GM12878 (cell line): ENCODE data around the gene EXOC4. TPM values are rescaled to one million over a fixed set of nuclear protein-coding genes. Genes with fewer than 3 reads are reported as not detected.

Experiments used
- ATAC-seq: fragments of 200-7000 bp; cut with Tn5 transposase; 3 replicates; pipeline ENCODE4 v1.9.1; 2020; ENCODE audit warnings: mild to moderate bottlenecking, moderate library complexity
- BruUV-seq: library from RNA; stranded (reverse); fragments of 400-500 nt; replicated peaks from 2 replicates; lab custom pipeline; 2021; lab: Mats Ljungman, UMichigan
- CTCF ChIA-PET: fragments of 300-600 bp; sonication (Branson Sonifier 250); formaldehyde crosslinking; extraction: SDS; loops from one replicate; lab custom pipeline; 2021; ENCODE audit warnings: inconsistent platforms; lab: Yijun Ruan, JAX
- POLR2A ChIA-PET: fragments of 350-600 bp; formaldehyde crosslinking; extraction: SDS; loops from one replicate; lab custom pipeline; 2021; ENCODE audit warnings: inconsistent platforms; lab: Charles Lee
- RAD21 ChIA-PET: fragments of 300-600 bp; sonication (Branson Sonifier 250); formaldehyde crosslinking; loops from one replicate; lab custom pipeline; 2023; ENCODE audit warnings: antibody characterized with exemption; ENCODE audit not compliant: unreplicated experiment; lab: Charles Lee
- SMC1A ChIA-PET: fragments of 300-600 bp; sonication (Branson Sonifier 250); formaldehyde crosslinking; loops from one replicate; lab custom pipeline; 2023; ENCODE audit not compliant: unreplicated experiment, uncharacterized antibody; lab: Charles Lee
- DNase-seq: peaks from one replicate; pipeline ENCODE4 v3.0.0-alpha.2; 2011; ENCODE audit warnings: low read depth, low spot score
- FAIRE-seq: peaks from 3 replicates; lab custom pipeline; 2011; peaks lifted over from hg19 to GRCh38; lab: Jason Lieb, UNC
- H2AFZ ChIP-seq: 2 replicates; pipeline ENCODE4 v1.6.0; 2011; ENCODE audit warnings: low read depth, low read length, control low read depth; ENCODE audit not compliant: control insufficient read depth
- H3K27ac ChIP-seq: 2 replicates; pipeline ENCODE4 v1.5.1; 2011; ENCODE audit warnings: control low read depth; ENCODE audit not compliant: control insufficient read depth, insufficient read depth
- H3K27me3 ChIP-seq, 2 experiments: replicated peaks in 1 of 2; 2 replicates each; pipeline versions ENCODE4 v1.6.0 to v1.6.1; 2011; ENCODE audit warnings: low read length in 1 of 2; ENCODE audit not compliant: control insufficient read depth in 2 of 2, insufficient read depth in 2 of 2
- H3K36me3 ChIP-seq, 2 experiments: 2 replicates each; pipeline ENCODE4 v1.5.1; 2011; ENCODE audit warnings: low read length in 1 of 2; ENCODE audit not compliant: control insufficient read depth in 2 of 2, insufficient read depth in 2 of 2
- H3K4me1 ChIP-seq: 2 replicates; pipeline ENCODE4 v1.6.1; 2011; ENCODE audit warnings: mild to moderate bottlenecking, low read length, moderate library complexity, mixed read lengths; ENCODE audit not compliant: control insufficient read depth, insufficient read depth
- H3K4me2 ChIP-seq: 2 replicates; pipeline ENCODE4 v1.6.0; 2011; ENCODE audit warnings: control low read depth; ENCODE audit not compliant: control insufficient read depth, insufficient read depth
- H3K4me3 ChIP-seq: fragments of 200-600 bp; sonication (generic); 2 replicates; pipeline ENCODE4 v1.5.1; 2016
- H3K79me2 ChIP-seq: 2 replicates; pipeline ENCODE4 v1.6.0; 2011; ENCODE audit warnings: low read length; ENCODE audit not compliant: control insufficient read depth, insufficient read depth
- H3K9ac ChIP-seq: 2 replicates; pipeline ENCODE4 v1.8.0; 2011; ENCODE audit warnings: low read length, control low read depth, mixed read lengths; ENCODE audit not compliant: control insufficient read depth, insufficient read depth
- H3K9me3 ChIP-seq: replicated peaks from 3 replicates; pipeline ENCODE4 v1.5.1; 2011; ENCODE audit warnings: mild to moderate bottlenecking, low read length; ENCODE audit not compliant: control insufficient read depth, insufficient read depth
- H4K20me1 ChIP-seq: 2 replicates; pipeline ENCODE4 v1.6.0; 2011; ENCODE audit not compliant: control insufficient read depth, insufficient read depth
- BCLAF1 ChIP-seq: fragments of 450-650 bp; IDR thresholded peaks from 2 replicates; pipeline ENCODE4 v1.6.1; 2017; ENCODE audit warnings: antibody characterized with exemption, mild to moderate bottlenecking, moderate library complexity
- CBFB ChIP-seq: IDR thresholded peaks from 2 replicates; pipeline ENCODE4 v1.6.1; 2016; ENCODE audit warnings: antibody characterized with exemption, low read depth
- CBX5 ChIP-seq: sonication (generic); IDR thresholded peaks from 2 replicates; pipeline ENCODE4 v1.6.1; 2016; ENCODE audit warnings: low read depth, moderate library complexity, mild to moderate bottlenecking, inconsistent platforms
- CHD4 ChIP-seq: fragments of 200-600 bp; sonication (generic); IDR thresholded peaks from 2 replicates; pipeline ENCODE4 v1.6.1; 2016; ENCODE audit warnings: mild to moderate bottlenecking
- CREB1 ChIP-seq: IDR thresholded peaks from 2 replicates; pipeline ENCODE4 v1.6.1; 2012; ENCODE audit warnings: low read depth, mild to moderate bottlenecking, inconsistent platforms
- ETV6 ChIP-seq, 2 experiments: fragments of 450-650 bp in 1 of 2; IDR thresholded peaks in 1 of 2; conservative IDR thresholded peaks in 1 of 2; 2 replicates each; pipeline ENCODE4 v1.6.1; 2014; ENCODE audit warnings: antibody characterized with exemption in 1 of 2, borderline replicate concordance in 1 of 2, low read depth in 1 of 2, mild to moderate bottlenecking in 1 of 2, moderate library complexity in 1 of 2
- FOXM1 ChIP-seq: IDR thresholded peaks from 2 replicates; pipeline ENCODE4 v1.6.1; 2012; ENCODE audit warnings: low read depth, mild to moderate bottlenecking, inconsistent platforms, low read length, moderate library complexity
- HDAC2 ChIP-seq: fragments of 200-600 bp; sonication (generic); IDR thresholded peaks from 2 replicates; pipeline ENCODE4 v1.6.1; 2017
- IKZF2 ChIP-seq, 2 experiments: fragments of 450-650 bp; IDR thresholded peaks; 2 replicates each; pipeline ENCODE4 v1.6.1; 2017; ENCODE audit warnings: mild to moderate bottlenecking in 2 of 2, moderate library complexity in 2 of 2
- MEF2A ChIP-seq: IDR thresholded peaks from 2 replicates; pipeline ENCODE4 v1.6.1; 2011; ENCODE audit warnings: low read depth, mild to moderate bottlenecking, low read length, moderate library complexity; ENCODE audit not compliant: insufficient read depth
- PML ChIP-seq: IDR thresholded peaks from 2 replicates; pipeline ENCODE4 v1.6.1; 2012; ENCODE audit warnings: low read length, inconsistent platforms
- SMAD1 ChIP-seq: fragments of 450-650 bp; IDR thresholded peaks from 2 replicates; pipeline ENCODE4 v1.6.1; 2018; ENCODE audit warnings: mild to moderate bottlenecking, low read depth; ENCODE audit not compliant: partially characterized antibody
- SP1 ChIP-seq: IDR thresholded peaks from one replicate; pipeline ENCODE4 v1.6.1; 2011; ENCODE audit warnings: low read depth, low read length
- ZNF687 ChIP-seq: fragments of 450-650 bp; IDR thresholded peaks from 2 replicates; pipeline ENCODE4 v1.6.1; 2017; ENCODE audit warnings: mild to moderate bottlenecking, moderate library complexity
- ZZZ3 ChIP-seq: IDR thresholded peaks from 2 replicates; pipeline ENCODE4 v1.6.1; 2011; ENCODE audit warnings: low read depth; ENCODE audit not compliant: control insufficient read depth, insufficient read length
- WGBS: methylation state at CpG from one replicate; pipeline ENCODE4 v1.1.6; 2016; ENCODE audit warnings: low lambda C conversion rate; ENCODE audit not compliant: insufficient replicate concordance, insufficient coverage; ENCODE audit errors: missing lambda C conversion rate; 5-methylcytosine and 5-hydroxymethylcytosine counted together
- in situ Hi-C: fragments of 300-500 bp; cut with MboI; formaldehyde crosslinking; loops from 9 replicates; pipeline ENCODE4 v1.14.3; 2018; ENCODE audit warnings: mixed read lengths
- intact Hi-C: fragments of 100-400 bp; cut with micrococcal nuclease; formaldehyde crosslinking; loops from one replicate; pipeline ENCODE4 v1.14.2; 2022; ENCODE audit not compliant: unreplicated experiment
- polyA plus RNA-seq, 11 experiments: library from polyadenylated mRNA; depleted of rRNA in 4 of 11; unstranded in 6 of 11; stranded (reverse) in 5 of 11; fragments of >200 nt; fragmentation: Nextera tagmentation in 4 of 11; fragmentation: Illumina TruSeq in 1 of 11; extraction: Ambion mirVana in 4 of 11; extraction: Trizol in 1 of 11; gene quantifications; 1 replicate in 1 of 11; 2 replicates in 10 of 11; pipeline versions ENCODE4 v1.2.1 to v1.2.3, GENCODE V29; 2011 to 2016; ENCODE audit warnings: inconsistent platforms in 2 of 11, missing spikeins in 2 of 11, low read depth in 1 of 11
- total RNA-seq, 4 experiments: library from RNA; depleted of rRNA in 3 of 4; stranded (reverse); fragments of >200 nt in 3 of 4; fragmentation: Illumina TruSeq in 1 of 4; extraction: Trizol in 1 of 4; gene quantifications; 2 replicates each; pipeline versions ENCODE4 v1.2.1 to v1.2.3, GENCODE V29; 2013 to 2021

EXOC4 gene
- total and polyA plus RNA-seq, 10 of the 15 experiments (the other 5 are each of a cell fraction or from before 2014, with no cell fraction given): 13.2 to 44.5 (median 29.6) TPM

- no peak for FAIRE-seq
- H3K4me2 ChIP-seq: no peak overlapping the region
- H3K27ac ChIP-seq: no peak overlapping the region
- H3K27me3 ChIP-seq: no peaks in the 10 kb centered on the region
- H4K20me1 ChIP-seq: no peaks in the 10 kb centered on the region
- no TSS peak for BruUV-seq
- ATAC-seq: no peak
- no peaks in the 10 kb centered on the region for H3K4me1 ChIP-seq
- intact Hi-C loops (no loop called here), in situ Hi-C loops (no loop called here)
- ChIA-PET SMC1A (interaction anchor here (0.6 to 1.2 kb wide), 4 partner anchors 13 to 58 kb away, joined by 3 to 5 read pairs (median 4); no protein-coding TSS in a partner anchor), CTCF (no interaction called here), RAD21 (no interaction called here), POLR2A (interaction anchor here (1.0 kb wide), 1 partner anchor 13 kb away, joined by 3 read pairs; no protein-coding TSS in a partner anchor)
- no peaks in the 10 kb centered on the region for H3K79me2 ChIP-seq
- H3K9me3 ChIP-seq: no peaks in the 10 kb centered on the region
- no peak for DNase-seq
- H2AFZ ChIP-seq: no peak overlapping the region
- H3K4me3 ChIP-seq: no peak overlapping the region
- H3K9ac ChIP-seq: no peak overlapping the region
- no peaks in the 10 kb centered on the region for H3K36me3 ChIP-seq
- WGBS: 66% methylated on average over 7 of the region's 7 CpGs
- no peak for TF ChIP-seq CHD4
- TF ChIP-seq ZZZ3: no peak
- TF ChIP-seq PML: no peak
- no peak for TF ChIP-seq CBX5
- no peak for TF ChIP-seq HDAC2
- TF ChIP-seq ZNF687: no peak
- TF ChIP-seq CBFB: no peak
- TF ChIP-seq SMAD1: no peak
- no peak for TF ChIP-seq SP1
- TF ChIP-seq MEF2A: no peak
- TF ChIP-seq FOXM1: no peak
- TF ChIP-seq ETV6 (conservative IDR thresholded peaks at IDR 0.05 in 1 of 2, IDR thresholded peaks at IDR 0.05 in 1 of 2; ENCODE audit: borderline replicate concordance in 1 of 2, low read depth in 1 of 2): no peak
- no peak for TF ChIP-seq IKZF2 (IDR thresholded peaks at IDR 0.05)
- no peak for TF ChIP-seq BCLAF1
- TF ChIP-seq CREB1: no peak
These were observed 635.4 kb downstream of the EXOC4 start for GRCh38 chr7:133888061-133888930.
